ENCODE data around the gene HCN3.

HCN3 gene

GRCh38 chr1:155334962-155335361, 57.7 kb downstream of the HCN3 start:
- H3K36me3 ChIP-seq (ENCODE audit: insufficient read depth, low read length): peaks cover 51% of the 10 kb centered on the region

More at GRCh38 chr1:155334962-155335361, 57.7 kb downstream of the HCN3 start:
- H3K27me3 ChIP-seq (ENCODE audit: insufficient read depth, low read length, poor library complexity, severe bottlenecking): no peaks in the 10 kb centered on the region
- no peaks in the 10 kb centered on the region for H4K20me1 ChIP-seq (ENCODE audit: insufficient read depth, low read length, poor library complexity, severe bottlenecking)
- H3K4me1 ChIP-seq (ENCODE audit: insufficient read depth, low read length, poor library complexity, severe bottlenecking): no peaks in the 10 kb centered on the region
- H2AFZ ChIP-seq (ENCODE audit: low read length): no peak overlapping the region
- no peak overlapping the region for H3K9ac ChIP-seq (ENCODE audit: low read depth, low read length, poor library complexity, severe bottlenecking)
- H3K4me2 ChIP-seq (ENCODE audit: low read depth, low read length, poor library complexity, severe bottlenecking): no peak overlapping the region
- H3K79me2 ChIP-seq (ENCODE audit: insufficient read depth, low read length): no peaks in the 10 kb centered on the region
- H3K9me3 ChIP-seq (ENCODE audit: insufficient read depth, low read depth, low read length): no peaks in the 10 kb centered on the region
- no peak overlapping the region for H3K4me3 ChIP-seq (ENCODE audit: low read length, poor library complexity, severe bottlenecking)
- TF ChIP-seq EZH2phosphoT487 (IDR thresholded peaks at IDR 0.05; ENCODE audit: borderline replicate concordance): no peak
- TF ChIP-seq CTCF (conservative IDR thresholded peaks at IDR 0.05; ENCODE audit: low read length): no peak
- H3F3A ChIP-seq (ENCODE audit: low read depth): no peaks in the 10 kb centered on the region
- no peaks in the 10 kb centered on the region for H3K9me2 ChIP-seq (replicated peaks; ENCODE audit: low read depth, low read length)

Data from Loucy (cell line).